ENCODE measurements around the gene KLF5.

- TF ChIP-seq POLR2A (IDR thresholded peaks at IDR 0.05) (no peak), CTCF (IDR thresholded peaks at IDR 0.05) (no peak), POLR2AphosphoS5 (IDR thresholded peaks at IDR 0.05; ENCODE audit: insufficient read depth in 1 of 2, low read depth in 1 of 2) (no peak)
These were observed 23.7 kb downstream of the KLF5 start for GRCh38 chr13:73082471-73082870.
